Neural cell (in vitro differentiated cells): ENCODE data around the gene DSCAML1. TPM values are rescaled to one million over a fixed set of nuclear protein-coding genes. Genes with fewer than 3 reads are reported as not detected.

Experiments
- H2AFZ ChIP-seq: fragments of 200-600, 300-800 bp; sonication (generic), shearing (Covaris generic); 2 replicates; pipeline ENCODE4 v1.6.0; 2014; ENCODE audit warnings: low read depth, mild to moderate bottlenecking, antibody characterized with exemption, low read length, moderate library complexity
- H3F3A ChIP-seq: fragments of 200-600 bp; shearing (Covaris generic); 2 replicates; pipeline ENCODE4 v1.6.1; 2016; ENCODE audit warnings: mild to moderate bottlenecking, moderate library complexity, mixed read lengths, antibody characterized with exemption, low read length; ENCODE audit not compliant: insufficient read depth, poor library complexity, severe bottlenecking
- H3K27ac ChIP-seq: fragments of 200-600, 300-800 bp; sonication (generic), shearing (Covaris generic); 2 replicates; pipeline ENCODE4 v1.5.1; 2014; ENCODE audit warnings: mild to moderate bottlenecking, low read length, moderate library complexity
- H3K27me3 ChIP-seq: fragments of 300-800, 200-600 bp; sonication (generic), shearing (Covaris generic); 2 replicates; pipeline ENCODE4 v1.6.0; 2014; ENCODE audit warnings: mild to moderate bottlenecking, low read depth, low read length, moderate library complexity; ENCODE audit not compliant: insufficient read depth
- H3K36me3 ChIP-seq: fragments of 300-800, 200-600 bp; sonication (generic), shearing (Covaris generic); 2 replicates; pipeline ENCODE4 v1.5.1; 2014; ENCODE audit warnings: mild to moderate bottlenecking, antibody characterized with exemption, low read length, moderate library complexity; ENCODE audit not compliant: insufficient read depth
- H3K4me2 ChIP-seq: fragments of 300-800, 200-600 bp; sonication (generic), shearing (Covaris generic); 2 replicates; pipeline ENCODE4 v1.6.0; 2014; ENCODE audit warnings: mild to moderate bottlenecking, low read length
- H3K4me3 ChIP-seq: fragments of 300-800, 200-600 bp; sonication (generic), shearing (Covaris generic); 2 replicates; pipeline ENCODE4 v1.5.1; 2014; ENCODE audit warnings: mild to moderate bottlenecking, low read length, moderate library complexity
- H3K79me2 ChIP-seq: fragments of 200-600 bp; shearing (Covaris generic); replicated peaks from 2 replicates; pipeline ENCODE4 v1.6.0; 2014; ENCODE audit warnings: mild to moderate bottlenecking, low read length, moderate library complexity; ENCODE audit not compliant: insufficient read depth
- H3K9ac ChIP-seq: fragments of 300-800, 200-600 bp; sonication (generic), shearing (Covaris generic); 2 replicates; pipeline ENCODE4 v1.6.1; 2016; ENCODE audit warnings: mild to moderate bottlenecking, low read length, mixed read lengths
- H3K9me2 ChIP-seq: fragments of 200-600 bp; shearing (Covaris generic); 2 replicates; pipeline ENCODE4 v1.6.1; 2016; ENCODE audit warnings: mild to moderate bottlenecking, low read length, mixed read lengths; ENCODE audit not compliant: insufficient read depth
- H3K9me3 ChIP-seq: fragments of 200-600, 300-800 bp; sonication (generic), shearing (Covaris generic); 2 replicates; pipeline ENCODE4 v1.6.1; 2016; ENCODE audit warnings: mild to moderate bottlenecking, mixed run types, low read length, moderate library complexity, mixed read lengths
- H4K20me1 ChIP-seq: fragments of 200-600 bp; shearing (Covaris generic); 2 replicates; pipeline ENCODE4 v1.6.1; 2016; ENCODE audit warnings: mild to moderate bottlenecking, mixed run types; ENCODE audit not compliant: insufficient read depth
- EP300 ChIP-seq: fragments of 450-650 bp; conservative IDR thresholded peaks from 2 replicates; pipeline ENCODE4 v1.6.1; 2014; ENCODE audit warnings: antibody characterized with exemption, mild to moderate bottlenecking, moderate library complexity; ENCODE audit not compliant: poor library complexity, severe bottlenecking
- EZH2 ChIP-seq: fragments of 200-600, 300-800 bp; shearing (Covaris generic), sonication (generic); IDR thresholded peaks from 2 replicates; pipeline ENCODE4 v1.6.1; 2014; ENCODE audit warnings: antibody characterized with exemption, low read length, borderline replicate concordance, mild to moderate bottlenecking; ENCODE audit not compliant: insufficient read depth, poor library complexity, severe bottlenecking
- MXI1 ChIP-seq: fragments of 450-650 bp; conservative IDR thresholded peaks from 2 replicates; pipeline ENCODE4 v1.6.1; 2014; ENCODE audit warnings: antibody characterized with exemption, mild to moderate bottlenecking; ENCODE audit not compliant: poor library complexity, severe bottlenecking
- POLR2AphosphoS5 ChIP-seq: IDR thresholded peaks from 2 replicates; pipeline ENCODE4 v1.6.1; 2012
- RAD21 ChIP-seq: fragments of 450-650 bp; conservative IDR thresholded peaks from 2 replicates; pipeline ENCODE4 v1.6.1; 2014; ENCODE audit warnings: antibody characterized with exemption, mild to moderate bottlenecking, moderate library complexity
- REST ChIP-seq: IDR thresholded peaks from 2 replicates; pipeline ENCODE4 v1.6.1; 2012; ENCODE audit warnings: borderline replicate concordance
- SMC3 ChIP-seq: fragments of 450-650 bp; conservative IDR thresholded peaks from 2 replicates; pipeline ENCODE4 v1.6.1; 2014; ENCODE audit warnings: antibody characterized with exemption, mild to moderate bottlenecking, moderate library complexity; ENCODE audit not compliant: poor library complexity
- TAF1 ChIP-seq: IDR thresholded peaks from 2 replicates; pipeline ENCODE4 v1.6.1; 2012; ENCODE audit warnings: low read depth
- polyA plus RNA-seq: library from polyadenylated mRNA; depleted of rRNA; stranded (reverse); fragments of >200 nt; gene quantifications from 2 replicates; pipeline ENCODE4 v1.2.3, GENCODE V29; 2014
- TF ChIP-seq, protein P1 (sequence below): fragments of 450-650 bp; IDR thresholded peaks from 2 replicates; pipeline ENCODE4 v1.5.1; 2014; ENCODE audit warnings: antibody characterized with exemption, mild to moderate bottlenecking, moderate library complexity; ENCODE audit not compliant: poor library complexity, severe bottlenecking

DSCAML1 gene
- polyA plus RNA-seq, 1 donor from 2014 or later, result 1.3 TPM

DNA sequence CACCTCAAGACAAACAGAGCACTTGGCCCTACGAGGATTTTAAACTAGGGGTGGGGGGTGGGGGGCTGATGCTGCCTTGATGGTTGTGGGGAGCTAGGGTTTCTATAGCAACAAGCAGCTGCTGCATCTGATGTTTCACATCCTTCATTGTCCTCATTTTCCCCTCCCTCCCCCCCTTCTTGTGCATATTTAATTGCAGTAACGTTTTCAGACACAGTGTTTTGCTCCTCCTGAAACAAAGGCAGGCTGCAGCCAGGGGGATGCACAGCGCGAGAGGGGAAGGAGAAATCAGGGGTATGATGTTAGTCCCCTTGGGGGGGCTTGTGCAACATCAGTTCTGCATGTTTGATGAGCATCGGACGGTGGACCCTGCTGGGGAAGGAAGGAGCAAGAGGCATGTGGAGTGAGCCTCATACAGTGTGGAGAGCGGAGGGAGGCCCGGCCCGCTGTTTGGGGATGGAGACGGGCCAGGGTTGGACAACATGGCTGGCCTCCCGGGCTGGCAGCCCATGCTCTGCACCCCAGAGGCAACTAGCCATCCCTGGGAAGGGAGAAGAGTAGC is 261.1 kb downstream of the DSCAML1 start:
- TF ChIP-seq SMC3, result peak; percentile 33
- TF ChIP-seq MXI1, result no peak
- no peak for TF ChIP-seq EP300
- peak; percentile 58 for TF ChIP-seq RAD21
- TF ChIP-seq TAF1, result no peak
- peak; percentile 36 for TF ChIP-seq POLR2AphosphoS5
- TF ChIP-seq, protein P1, sequence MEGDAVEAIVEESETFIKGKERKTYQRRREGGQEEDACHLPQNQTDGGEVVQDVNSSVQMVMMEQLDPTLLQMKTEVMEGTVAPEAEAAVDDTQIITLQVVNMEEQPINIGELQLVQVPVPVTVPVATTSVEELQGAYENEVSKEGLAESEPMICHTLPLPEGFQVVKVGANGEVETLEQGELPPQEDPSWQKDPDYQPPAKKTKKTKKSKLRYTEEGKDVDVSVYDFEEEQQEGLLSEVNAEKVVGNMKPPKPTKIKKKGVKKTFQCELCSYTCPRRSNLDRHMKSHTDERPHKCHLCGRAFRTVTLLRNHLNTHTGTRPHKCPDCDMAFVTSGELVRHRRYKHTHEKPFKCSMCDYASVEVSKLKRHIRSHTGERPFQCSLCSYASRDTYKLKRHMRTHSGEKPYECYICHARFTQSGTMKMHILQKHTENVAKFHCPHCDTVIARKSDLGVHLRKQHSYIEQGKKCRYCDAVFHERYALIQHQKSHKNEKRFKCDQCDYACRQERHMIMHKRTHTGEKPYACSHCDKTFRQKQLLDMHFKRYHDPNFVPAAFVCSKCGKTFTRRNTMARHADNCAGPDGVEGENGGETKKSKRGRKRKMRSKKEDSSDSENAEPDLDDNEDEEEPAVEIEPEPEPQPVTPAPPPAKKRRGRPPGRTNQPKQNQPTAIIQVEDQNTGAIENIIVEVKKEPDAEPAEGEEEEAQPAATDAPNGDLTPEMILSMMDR, result peak; percentile 48
- no peak for TF ChIP-seq EZH2
- no peaks in the 10 kb centered on the region for H4K20me1 ChIP-seq
- H3K27ac ChIP-seq, result peak overlapping the region; percentile 98
- H3F3A ChIP-seq, result no peaks in the 10 kb centered on the region
- no peaks in the 10 kb centered on the region for H3K36me3 ChIP-seq
- H3K9me2 ChIP-seq, result no peaks in the 10 kb centered on the region
- peak overlapping the region; percentile 56 for H3K4me2 ChIP-seq
- no peaks in the 10 kb centered on the region for H3K9me3 ChIP-seq
- H3K79me2 ChIP-seq, result no peaks in the 10 kb centered on the region
- H2AFZ ChIP-seq, result no peak overlapping the region
- no peaks in the 10 kb centered on the region for H3K27me3 ChIP-seq
- peak overlapping the region; percentile 87 for H3K9ac ChIP-seq
- H3K4me3 ChIP-seq, result peak overlapping the region; percentile 61

- TF ChIP-seq MXI1, result no peak
- peak; percentile 9 for TF ChIP-seq RAD21
- TF ChIP-seq SMC3, result peak; percentile 18
- peak; percentile 74 for TF ChIP-seq POLR2AphosphoS5
- TF ChIP-seq, protein P1, result peak; percentile 18
- peak; percentile 84 for TF ChIP-seq EP300
- no peak for TF ChIP-seq REST
- no peak for TF ChIP-seq TAF1
- TF ChIP-seq EZH2, result no peak
- Histone ChIP-seq H3K4me2 (no peak overlapping the region), H3K79me2 (no peaks in the 10 kb centered on the region), H3K9me2 (no peaks in the 10 kb centered on the region), H3F3A (no peaks in the 10 kb centered on the region), H2AFZ (no peak overlapping the region), H3K4me3 (peak overlapping the region; percentile 61), H3K36me3 (no peaks in the 10 kb centered on the region), H3K27ac (peak overlapping the region; percentile 98), H3K9me3 (no peaks in the 10 kb centered on the region), H3K27me3 (no peaks in the 10 kb centered on the region), H4K20me1 (no peaks in the 10 kb centered on the region), H3K9ac (peak overlapping the region; percentile 87)
Observed at GRCh38 chr11:117535201-117535849, 261.7 kb downstream of the DSCAML1 start.
